HepG2 (cell line): Measurements from ENCODE around the gene PEBP1. TPM values are rescaled to one million over a fixed set of nuclear protein-coding genes. Genes with fewer than 3 reads are reported as not detected.
A peak's percentile ranks its signal among the peaks of the same experiment; 100 is the strongest.

Experiments
- AHR ChIP-seq: IDR thresholded peaks from 2 replicates; pipeline ENCODE4 v1.6.1; 2018; ENCODE audit warnings: missing genetic modification reagents, missing compliant biosample characterization
- ATF2 ChIP-seq: sonication (generic); formaldehyde crosslinking; IDR thresholded peaks from 2 replicates; pipeline ENCODE4 v1.4.0; 2020; ENCODE audit warnings: missing genetic modification reagents
- HINFP ChIP-seq: sonication (generic); formaldehyde crosslinking; IDR thresholded peaks from 2 replicates; pipeline ENCODE4 v1.4.0; 2020; ENCODE audit warnings: low read depth, mild to moderate bottlenecking, missing genetic modification reagents
- IRF9 ChIP-seq: sonication (generic); formaldehyde crosslinking; IDR thresholded peaks from 2 replicates; pipeline ENCODE4 v1.8.0; 2022; ENCODE audit warnings: missing genetic modification reagents, mild to moderate bottlenecking, borderline replicate concordance
- KLF16 ChIP-seq, 2 experiments: sonication (generic) in 1 of 2; formaldehyde crosslinking in 1 of 2; IDR thresholded peaks; 2 replicates each; pipeline versions ENCODE4 v1.6.1 to v1.8.0; 2016 to 2023; ENCODE audit warnings: missing genetic modification reagents in 2 of 2, missing compliant biosample characterization in 1 of 2
- MYNN ChIP-seq: sonication (generic); formaldehyde crosslinking; IDR thresholded peaks from 2 replicates; pipeline ENCODE4 v1.4.0; 2020; ENCODE audit warnings: mild to moderate bottlenecking, low read depth, missing genetic modification reagents
- PITX1 ChIP-seq: sonication (generic); formaldehyde crosslinking; IDR thresholded peaks from 2 replicates; pipeline ENCODE4 v1.5.1; 2020; ENCODE audit warnings: mild to moderate bottlenecking, missing genetic modification reagents
- REPIN1 ChIP-seq: sonication (generic); formaldehyde crosslinking; IDR thresholded peaks from 2 replicates; pipeline ENCODE4 v1.8.0; 2022; ENCODE audit warnings: missing genetic modification reagents, low read depth, mild to moderate bottlenecking, borderline replicate concordance
- SIX1 ChIP-seq: sonication (generic); formaldehyde crosslinking; IDR thresholded peaks from 2 replicates; pipeline ENCODE4 v1.4.0; 2020; ENCODE audit warnings: missing genetic modification reagents, borderline replicate concordance
- SMYD3 ChIP-seq: sonication (generic); formaldehyde crosslinking; IDR thresholded peaks from 2 replicates; pipeline ENCODE4 v1.8.1; 2023; ENCODE audit warnings: mild to moderate bottlenecking, missing genetic modification reagents
- SNAPC5 ChIP-seq: sonication (generic); formaldehyde crosslinking; IDR thresholded peaks from 2 replicates; pipeline ENCODE4 v1.8.1; 2023; ENCODE audit warnings: mild to moderate bottlenecking, missing genetic modification reagents, borderline replicate concordance
- STAG1 ChIP-seq: sonication (generic); formaldehyde crosslinking; IDR thresholded peaks from 2 replicates; pipeline ENCODE4 v1.4.0; 2020; ENCODE audit warnings: missing genetic modification reagents
- U2AF2 ChIP-seq: fragments of 200-400 bp; formaldehyde crosslinking; IDR thresholded peaks from 2 replicates; pipeline ENCODE4 v1.6.1; 2017; ENCODE audit warnings: low read depth, mild to moderate bottlenecking, low read length
- ZNF326 ChIP-seq: sonication (generic); formaldehyde crosslinking; IDR thresholded peaks from 2 replicates; pipeline ENCODE4 v1.4.0; 2020; ENCODE audit warnings: missing genetic modification reagents, borderline replicate concordance
- ZNF543 ChIP-seq: sonication (generic); formaldehyde crosslinking; IDR thresholded peaks from 2 replicates; pipeline ENCODE4 v1.4.0; 2020; ENCODE audit warnings: mild to moderate bottlenecking, missing genetic modification reagents
- ZNF644 ChIP-seq: IDR thresholded peaks from 2 replicates; pipeline ENCODE4 v1.6.1; 2016; ENCODE audit warnings: low read depth
- ZNF766 ChIP-seq: sonication (generic); formaldehyde crosslinking; IDR thresholded peaks from 2 replicates; pipeline ENCODE4 v1.5.0; 2020; ENCODE audit warnings: missing genetic modification reagents, borderline replicate concordance
- polyA plus RNA-seq, 8 experiments: library from polyadenylated mRNA; depleted of rRNA in 3 of 8; stranded (reverse) in 7 of 8; unstranded in 1 of 8; fragments of >200 nt; fragmentation: Illumina TruSeq in 4 of 8; extraction: Trizol in 4 of 8; gene quantifications; 2 replicates each; pipeline versions ENCODE4 v1.2.1 to v1.2.3, GENCODE V29; 2011 to 2016; ENCODE audit warnings: low read depth in 4 of 8, missing spikeins in 1 of 8, mixed read lengths in 1 of 8; ENCODE audit not compliant: insufficient read depth in 1 of 8
- total RNA-seq, 5 experiments: library from RNA; depleted of rRNA; stranded (reverse); fragments of >200 nt; fragmentation: Illumina TruSeq; extraction: Trizol; gene quantifications; 2 replicates each; pipeline ENCODE4 v1.2.3, GENCODE V29; 2016; ENCODE audit warnings: low read depth in 1 of 5
- TF ChIP-seq, protein P1 (sequence below), 2 experiments: sonication (generic) in 1 of 2; formaldehyde crosslinking in 1 of 2; IDR thresholded peaks; 2 replicates each; pipeline versions ENCODE4 v1.6.1 to v1.9.0; 2014 to 2022; ENCODE audit warnings: antibody characterized with exemption in 1 of 2, borderline replicate concordance in 1 of 2, inconsistent platforms in 1 of 2, low read depth in 1 of 2, missing genetic modification reagents in 1 of 2
- TF ChIP-seq, protein P2 (sequence below): conservative IDR thresholded peaks from 2 replicates; pipeline ENCODE4 v1.6.1; 2018; ENCODE audit warnings: missing genetic modification reagents

PEBP1 gene
- total and polyA plus RNA-seq, 2 of the 13 experiments (the other 11 are each of a cell fraction or from before 2014, with no cell fraction given) = 538 to 1,505 TPM

- TF ChIP-seq ZNF543 (no peak), SNAPC5 (CRISPR knock-in tag) (no peak), IRF9 (CRISPR knock-in tag) (no peak), ZNF766 (CRISPR knock-in tag) (no peak), REPIN1 (no peak), ATF2 (CRISPR knock-in tag) (no peak), SMYD3 (CRISPR knock-in tag) (no peak), ZNF644 (CRISPR knock-in tag) (no peak), AHR (CRISPR knock-in tag) (no peak), STAG1 (CRISPR knock-in tag) (no peak), HINFP (CRISPR knock-in tag) (no peak), ZNF326 (CRISPR knock-in tag) (no peak), KLF16 (CRISPR knock-in tag; IDR thresholded peaks at IDR 0.05) (no peak), MYNN (CRISPR knock-in tag) (no peak), PITX1 (CRISPR knock-in tag) (no peak), U2AF2 (no peak), SIX1 (no peak)
- TF ChIP-seq, protein P1, sequence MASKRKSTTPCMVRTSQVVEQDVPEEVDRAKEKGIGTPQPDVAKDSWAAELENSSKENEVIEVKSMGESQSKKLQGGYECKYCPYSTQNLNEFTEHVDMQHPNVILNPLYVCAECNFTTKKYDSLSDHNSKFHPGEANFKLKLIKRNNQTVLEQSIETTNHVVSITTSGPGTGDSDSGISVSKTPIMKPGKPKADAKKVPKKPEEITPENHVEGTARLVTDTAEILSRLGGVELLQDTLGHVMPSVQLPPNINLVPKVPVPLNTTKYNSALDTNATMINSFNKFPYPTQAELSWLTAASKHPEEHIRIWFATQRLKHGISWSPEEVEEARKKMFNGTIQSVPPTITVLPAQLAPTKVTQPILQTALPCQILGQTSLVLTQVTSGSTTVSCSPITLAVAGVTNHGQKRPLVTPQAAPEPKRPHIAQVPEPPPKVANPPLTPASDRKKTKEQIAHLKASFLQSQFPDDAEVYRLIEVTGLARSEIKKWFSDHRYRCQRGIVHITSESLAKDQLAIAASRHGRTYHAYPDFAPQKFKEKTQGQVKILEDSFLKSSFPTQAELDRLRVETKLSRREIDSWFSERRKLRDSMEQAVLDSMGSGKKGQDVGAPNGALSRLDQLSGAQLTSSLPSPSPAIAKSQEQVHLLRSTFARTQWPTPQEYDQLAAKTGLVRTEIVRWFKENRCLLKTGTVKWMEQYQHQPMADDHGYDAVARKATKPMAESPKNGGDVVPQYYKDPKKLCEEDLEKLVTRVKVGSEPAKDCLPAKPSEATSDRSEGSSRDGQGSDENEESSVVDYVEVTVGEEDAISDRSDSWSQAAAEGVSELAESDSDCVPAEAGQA (IDR thresholded peaks at IDR 0.05; ENCODE audit: low read depth) = no peak
- TF ChIP-seq, protein P1 (CRISPR knock-in tag; IDR thresholded peaks at IDR 0.05; ENCODE audit: borderline replicate concordance) = 0 out of 2 replicates have a peak, but pooled peaks have one; percentile 39
- TF ChIP-seq, protein P2, sequence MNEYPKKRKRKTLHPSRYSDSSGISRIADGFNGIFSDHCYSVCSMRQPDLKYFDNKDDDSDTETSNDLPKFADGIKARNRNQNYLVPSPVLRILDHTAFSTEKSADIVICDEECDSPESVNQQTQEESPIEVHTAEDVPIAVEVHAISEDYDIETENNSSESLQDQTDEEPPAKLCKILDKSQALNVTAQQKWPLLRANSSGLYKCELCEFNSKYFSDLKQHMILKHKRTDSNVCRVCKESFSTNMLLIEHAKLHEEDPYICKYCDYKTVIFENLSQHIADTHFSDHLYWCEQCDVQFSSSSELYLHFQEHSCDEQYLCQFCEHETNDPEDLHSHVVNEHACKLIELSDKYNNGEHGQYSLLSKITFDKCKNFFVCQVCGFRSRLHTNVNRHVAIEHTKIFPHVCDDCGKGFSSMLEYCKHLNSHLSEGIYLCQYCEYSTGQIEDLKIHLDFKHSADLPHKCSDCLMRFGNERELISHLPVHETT (CRISPR knock-in tag) = no peak
These were observed 657 bp downstream of the PEBP1 start (continued) for GRCh38 chr12:118136559-118137003.
